LHCN-M2 (cell line): ENCODE results near the gene VCAN. TPM values are rescaled to one million over a fixed set of nuclear protein-coding genes. Genes with fewer than 3 reads are reported as not detected.

Experiments
- total RNA-seq: library from RNA; depleted of rRNA; stranded (reverse); fragments of >200 nt; gene quantifications from 2 replicates; pipeline ENCODE4 v1.2.3, GENCODE V29; 2014; rRNA removed

The VCAN gene
- total RNA-seq, 1 experiment from 2014 or later: 154 TPM

Other genes starting within 250 kb of the VCAN start
- under 0.01 TPM in 1 of 2 replicates, not detected in the other for gene HAPLN1, start 249.1 kb downstream of the VCAN start, total RNA-seq